Lung (tissue), 12 donors: Measurements from ENCODE around the gene SRPK3. TPM values are rescaled to one million over a fixed set of nuclear protein-coding genes. Genes with fewer than 3 reads are reported as not detected.

Experiments used
- ATAC-seq: fragments of 200-7000 bp; cut with Tn5 transposase; one replicate; pipeline ENCODE4 v1.9.1; 2020; ENCODE audit warnings: moderate number of reproducible peaks; ENCODE audit not compliant: insufficient read depth, low FRiP score
- DNase-seq, 3 donors: peaks; one replicate each; pipeline ENCODE4 v3.0.0-alpha.2; 2013 to 2017
- H3K27ac ChIP-seq, 2 donors: one replicate each; pipeline ENCODE4 v1.5.1; 2013; ENCODE audit warnings: mild to moderate bottlenecking in 2 of 2, moderate library complexity in 2 of 2, control low read depth in 1 of 2, inconsistent platforms in 1 of 2, low read depth in 1 of 2, low read length in 1 of 2
- H3K27me3 ChIP-seq, 3 donors: one replicate each; pipeline ENCODE4 v1.5.1; 2013; ENCODE audit warnings: low read length in 2 of 3; ENCODE audit not compliant: control insufficient read depth in 3 of 3, insufficient read depth in 3 of 3
- H3K36me3 ChIP-seq, 4 donors: one replicate each; pipeline ENCODE4 v1.5.1; 2013; ENCODE audit warnings: low read length in 4 of 4, mild to moderate bottlenecking in 1 of 4, moderate library complexity in 1 of 4; ENCODE audit not compliant: control insufficient read depth in 4 of 4, insufficient read depth in 4 of 4
- H3K4me1 ChIP-seq, 5 donors: one replicate each; pipeline ENCODE4 v1.5.1; 2013; ENCODE audit warnings: low read length in 5 of 5, mild to moderate bottlenecking in 2 of 5, moderate library complexity in 1 of 5; ENCODE audit not compliant: control insufficient read depth in 5 of 5, insufficient read depth in 5 of 5
- H3K4me3 ChIP-seq: one replicate; pipeline ENCODE4 v1.5.1; 2013; ENCODE audit warnings: mild to moderate bottlenecking, control low read depth, moderate library complexity
- H3K9ac ChIP-seq, 2 donors: one replicate each; pipeline ENCODE4 v1.5.1; 2013; ENCODE audit warnings: low read length in 2 of 2, control low read depth in 1 of 2; ENCODE audit not compliant: insufficient read depth in 1 of 2
- H3K9me3 ChIP-seq, 4 donors: one replicate each; pipeline ENCODE4 v1.5.1; 2013; ENCODE audit warnings: low read length in 3 of 4, mild to moderate bottlenecking in 1 of 4, moderate library complexity in 1 of 4; ENCODE audit not compliant: control insufficient read depth in 4 of 4, insufficient read depth in 3 of 4
- WGBS, 2 donors: extraction: QIAGEN DNeasy Blood & Tissue Kit; methylation state at CpG; one replicate each; pipeline ENCODE4 v1.1.7; 2013; 5-methylcytosine and 5-hydroxymethylcytosine counted together
- polyA plus RNA-seq, 2 donors: library from polyadenylated mRNA; stranded (reverse); fragments of 200-250 nt; gene quantifications; one replicate each; pipeline ENCODE4 v1.2.1, GENCODE V29; 2013
- total RNA-seq, 2 donors: library from RNA; depleted of rRNA in 1 of 2; stranded (reverse); fragments of >200 nt in 1 of 2; gene quantifications; one replicate each; pipeline ENCODE4 v1.2.1, GENCODE V29; 2014 to 2021
- TF ChIP-seq, protein P1 (sequence below): IDR thresholded peaks from 2 replicates; pipeline ENCODE4 v1.5.1; 2012; ENCODE audit warnings: mild to moderate bottlenecking; ENCODE audit errors: control extremely low read depth, extremely low read depth
- donor health status: control.
- donor health status: control.
- donor health status: Bipolar disorder and iron deficiency.
- donor health status: healthy.
- donor health status: DM: yes; HTN: yes; CAD: no.

Gene SRPK3
- total and polyA plus RNA-seq, 4 donors, result 0.04 to 0.23 (median 0.15) TPM

DNA sequence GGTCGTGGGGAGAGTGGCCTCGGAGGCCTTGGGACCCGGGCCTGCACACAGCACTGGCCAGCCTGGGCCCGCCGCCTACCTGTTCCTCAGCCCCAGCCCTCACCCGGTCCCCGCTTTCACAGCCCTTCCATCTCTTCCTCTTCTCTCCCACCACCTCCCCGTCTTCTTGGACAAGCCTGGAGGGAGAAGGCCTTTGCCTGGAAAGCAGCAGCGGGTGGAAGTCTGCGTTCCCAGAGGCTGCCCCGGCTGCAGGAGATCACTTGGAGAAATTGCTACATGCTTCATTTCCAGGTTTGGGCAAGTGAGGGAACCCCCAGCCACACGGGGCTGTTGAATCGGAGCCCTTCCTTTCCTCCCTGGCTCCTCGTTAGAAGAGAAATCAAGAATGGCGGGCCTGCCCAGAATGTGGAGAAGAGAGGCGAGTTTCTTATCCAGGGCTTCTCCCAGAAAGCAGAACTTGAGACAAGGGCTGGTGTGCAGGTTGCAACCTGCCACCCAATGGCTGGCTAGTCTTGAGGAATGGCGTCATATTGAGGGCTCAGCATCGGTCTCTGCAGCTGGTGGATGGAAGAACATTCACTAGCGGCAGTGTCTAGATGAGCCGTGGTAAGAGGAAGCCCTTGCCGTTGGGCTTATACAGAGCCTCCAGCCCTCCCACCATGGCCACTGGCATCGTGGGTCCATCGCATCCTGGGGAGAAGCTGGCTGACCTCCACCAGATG, 50.7 kb downstream of the SRPK3 start:
- Histone ChIP-seq H3K9ac (no peak overlapping the region), H3K4me1 (peaks cover 0 to 9% (median 0%) of the 10 kb centered on the region in 5 donors), H3K36me3 (no peaks in the 10 kb centered on the region), H3K27me3 (peaks cover 6 to 18% (median 13%) of the 10 kb centered on the region in 3 donors), H3K9me3 (peaks cover 0 to 32% (median 0%) of the 10 kb centered on the region in 4 donors), H3K4me3 (no peak overlapping the region), H3K27ac (no peak overlapping the region)
- ATAC-seq, result no peak
- DNase-seq, result no peak
- 47 to 64% methylated on average over 17 to 23 of the region's 23 CpGs for WGBS, 2 donors
- TF ChIP-seq, protein P1, sequence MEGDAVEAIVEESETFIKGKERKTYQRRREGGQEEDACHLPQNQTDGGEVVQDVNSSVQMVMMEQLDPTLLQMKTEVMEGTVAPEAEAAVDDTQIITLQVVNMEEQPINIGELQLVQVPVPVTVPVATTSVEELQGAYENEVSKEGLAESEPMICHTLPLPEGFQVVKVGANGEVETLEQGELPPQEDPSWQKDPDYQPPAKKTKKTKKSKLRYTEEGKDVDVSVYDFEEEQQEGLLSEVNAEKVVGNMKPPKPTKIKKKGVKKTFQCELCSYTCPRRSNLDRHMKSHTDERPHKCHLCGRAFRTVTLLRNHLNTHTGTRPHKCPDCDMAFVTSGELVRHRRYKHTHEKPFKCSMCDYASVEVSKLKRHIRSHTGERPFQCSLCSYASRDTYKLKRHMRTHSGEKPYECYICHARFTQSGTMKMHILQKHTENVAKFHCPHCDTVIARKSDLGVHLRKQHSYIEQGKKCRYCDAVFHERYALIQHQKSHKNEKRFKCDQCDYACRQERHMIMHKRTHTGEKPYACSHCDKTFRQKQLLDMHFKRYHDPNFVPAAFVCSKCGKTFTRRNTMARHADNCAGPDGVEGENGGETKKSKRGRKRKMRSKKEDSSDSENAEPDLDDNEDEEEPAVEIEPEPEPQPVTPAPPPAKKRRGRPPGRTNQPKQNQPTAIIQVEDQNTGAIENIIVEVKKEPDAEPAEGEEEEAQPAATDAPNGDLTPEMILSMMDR, result no peak

DNA sequence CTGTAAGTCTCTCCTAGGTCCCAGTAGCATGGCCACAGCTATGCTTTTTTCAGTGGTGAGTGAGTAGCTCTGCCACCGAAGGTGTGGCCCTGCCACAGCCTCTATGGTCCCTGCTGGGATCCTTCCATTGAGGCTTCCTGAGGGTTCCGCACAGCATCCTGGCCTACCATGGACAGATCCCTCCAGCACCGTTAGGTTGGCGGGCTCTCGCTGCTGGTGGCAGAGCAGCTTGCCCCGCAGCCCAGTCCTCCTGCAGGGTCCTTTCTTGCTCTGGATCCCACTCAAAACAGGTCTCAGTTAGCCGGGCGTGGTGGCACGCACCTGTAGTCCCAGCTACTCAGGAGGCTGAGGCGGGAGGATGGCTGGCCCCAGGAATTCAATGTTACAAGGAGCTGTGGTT, 51.9 kb downstream of the SRPK3 start:
- 83 to 94% methylated on average over 10 of the region's 10 CpGs for WGBS, 2 donors
- H3K36me3 ChIP-seq, result no peaks in the 10 kb centered on the region
- DNase-seq, result no peak
- H3K4me1 ChIP-seq, result peaks cover 0 to 9% (median 0%) of the 10 kb centered on the region in 5 donors
- H3K9ac ChIP-seq, result no peak overlapping the region
- ATAC-seq, result no peak
- H3K9me3 ChIP-seq, result peaks cover 0 to 32% (median 0%) of the 10 kb centered on the region in 4 donors
- H3K4me3 ChIP-seq, result no peak overlapping the region
- H3K27me3 ChIP-seq, result peaks cover 8 to 16% (median 8%) of the 10 kb centered on the region in 3 donors
- no peak overlapping the region for H3K27ac ChIP-seq
- TF ChIP-seq, protein P1, result no peak

Other genes starting within 250 kb of the SRPK3 start
- gene CCNQ, start 181.9 kb upstream of the SRPK3 start, total RNA-seq, result 10 to 100 TPM; 14.2 to 20.2 TPM
- 10 to 100 TPM; 29.6 to 46.4 TPM for gene CCNQ, start 181.9 kb upstream of the SRPK3 start, polyA plus RNA-seq
- gene DUSP9, start 133.8 kb upstream of the SRPK3 start, total RNA-seq, result under 1 TPM; 0.28 to 0.55 TPM
- under 1 TPM; 0.10 to 0.17 TPM for gene DUSP9, start 133.8 kb upstream of the SRPK3 start, polyA plus RNA-seq
- under 1 TPM; 0.67 to 0.77 TPM for gene PNCK, start 107.2 kb upstream of the SRPK3 start, total RNA-seq
- gene PNCK, start 107.2 kb upstream of the SRPK3 start, polyA plus RNA-seq, result under 1 TPM; 0.44 to 0.67 TPM
- gene SLC6A8, start 93.1 kb upstream of the SRPK3 start, total RNA-seq, result 10 to 100 TPM in 1 of 2 donors, 1 to 10 TPM in 1; 9.6 to 21.5 TPM
- gene SLC6A8, start 93.1 kb upstream of the SRPK3 start, polyA plus RNA-seq, result 10 to 100 TPM in 1 of 2 donors, 1 to 10 TPM in 1; 5.3 to 10.2 TPM
- gene BCAP31, start 56.7 kb upstream of the SRPK3 start, total RNA-seq, result 100 to 1,000 TPM in 1 of 2 donors, 10 to 100 TPM in 1; 76.8 to 233 TPM
- 100 to 1,000 TPM; 180 to 283 TPM for gene BCAP31, start 56.7 kb upstream of the SRPK3 start, polyA plus RNA-seq
- 10 to 100 TPM in 1 of 2 donors, 1 to 10 TPM in 1; 5.7 to 19.7 TPM for gene ABCD1, start 56.2 kb upstream of the SRPK3 start, total RNA-seq
- gene ABCD1, start 56.2 kb upstream of the SRPK3 start, polyA plus RNA-seq, result 10 to 100 TPM in 1 of 2 donors, 1 to 10 TPM in 1; 7.9 to 12.7 TPM
- 1 to 10 TPM; 1.0 to 2.6 TPM for gene PLXNB3, start 16.8 kb upstream of the SRPK3 start, total RNA-seq
- gene PLXNB3, start 16.8 kb upstream of the SRPK3 start, polyA plus RNA-seq, result 1 to 10 TPM; 1.2 to 1.7 TPM
- 10 to 100 TPM; 30.4 to 58.5 TPM for gene IDH3G, start 13.3 kb downstream of the SRPK3 start, total RNA-seq
- 10 to 100 TPM; 51.0 to 65.5 TPM for gene IDH3G, start 13.3 kb downstream of the SRPK3 start, polyA plus RNA-seq
- gene SSR4, start 13.6 kb downstream of the SRPK3 start, total RNA-seq, result 100 to 1,000 TPM in 1 of 2 donors, 10 to 100 TPM in 1; 84.2 to 413 TPM
- 1,000 to 10,000 TPM in 1 of 2 donors, 100 to 1,000 TPM in 1; 721 to 1,008 TPM for gene SSR4, start 13.6 kb downstream of the SRPK3 start, polyA plus RNA-seq
- 1 to 10 TPM; 3.6 to 8.1 TPM for gene PDZD4, start 49.5 kb downstream of the SRPK3 start, total RNA-seq
- gene PDZD4, start 49.5 kb downstream of the SRPK3 start, polyA plus RNA-seq, result 1 to 10 TPM; 2.3 to 3.9 TPM
- gene L1CAM, start 105.1 kb downstream of the SRPK3 start, total RNA-seq, result under 1 TPM; 0.74 to 0.83 TPM
- gene L1CAM, start 105.1 kb downstream of the SRPK3 start, polyA plus RNA-seq, result under 1 TPM; 0.19 to 0.20 TPM
- gene AVPR2, start 123.6 kb downstream of the SRPK3 start, total RNA-seq, result 1 to 10 TPM in 1 of 2 donors, under 1 TPM in 1; 0.98 to 2.5 TPM
- under 1 TPM; 0.51 to 0.70 TPM for gene AVPR2, start 123.6 kb downstream of the SRPK3 start, polyA plus RNA-seq
- 10 to 100 TPM; 34.2 to 85.4 TPM for gene ARHGAP4, start 145.2 kb downstream of the SRPK3 start, total RNA-seq
- 100 to 1,000 TPM in 1 of 2 donors, 10 to 100 TPM in 1; 75.3 to 114 TPM for gene ARHGAP4, start 145.2 kb downstream of the SRPK3 start, polyA plus RNA-seq
- 10 to 100 TPM; 33.1 to 92.0 TPM for gene NAA10, start 154.0 kb downstream of the SRPK3 start, total RNA-seq
- 100 to 1,000 TPM; 117 to 146 TPM for gene NAA10, start 154.0 kb downstream of the SRPK3 start, polyA plus RNA-seq
- 10 to 100 TPM; 16.6 to 53.5 TPM for gene RENBP, start 163.6 kb downstream of the SRPK3 start, total RNA-seq
- gene RENBP, start 163.6 kb downstream of the SRPK3 start, polyA plus RNA-seq, result 10 to 100 TPM; 70.4 to 90.8 TPM
- gene HCFC1, start 190.8 kb downstream of the SRPK3 start, total RNA-seq, result 10 to 100 TPM; 25.3 to 59.4 TPM
- gene HCFC1, start 190.8 kb downstream of the SRPK3 start, polyA plus RNA-seq, result 10 to 100 TPM; 10.7 to 22.9 TPM
- 10 to 100 TPM in 1 of 2 donors, 1 to 10 TPM in 1; 1.8 to 11.4 TPM for gene TMEM187, start 191.7 kb downstream of the SRPK3 start, total RNA-seq
- 1 to 10 TPM; 3.1 to 8.6 TPM for gene TMEM187, start 191.7 kb downstream of the SRPK3 start, polyA plus RNA-seq
- gene IRAK1, start 238.9 kb downstream of the SRPK3 start, total RNA-seq, result 100 to 1,000 TPM in 1 of 2 donors, 10 to 100 TPM in 1; 24.6 to 153 TPM
- gene IRAK1, start 238.9 kb downstream of the SRPK3 start, polyA plus RNA-seq, result 100 to 1,000 TPM in 1 of 2 donors, 10 to 100 TPM in 1; 64.5 to 131 TPM